ENCODE results near the gene AGO3.
A peak's percentile ranks its signal among the peaks of the same experiment; 100 is the strongest.

GRCh38 chr1:36088577-36089392 is 157.9 kb downstream of the AGO3 start, which contains the start of gene ADPRS:
- peak; percentile 81 to 98 (median 89) for TF ChIP-seq CTCF (IDR thresholded peaks at IDR 0.05 in 2 of 3, conservative IDR thresholded peaks at IDR 0.05 in 1 of 3; ENCODE audit: borderline replicate concordance in 1 of 3, insufficient read depth in 1 of 3, low read depth in 2 of 3, low read length in 2 of 3)
- TF ChIP-seq EZH2 (IDR thresholded peaks at IDR 0.05) = no peak
- TF ChIP-seq MAX (IDR thresholded peaks at IDR 0.05) = peak; percentile 87
- peak; percentile 64; the same call in 1 of the 2 replicates for TF ChIP-seq EGR1 (IDR thresholded peaks at IDR 0.05; ENCODE audit: low read depth)
- peak; percentile 72 for TF ChIP-seq ZBTB33 (IDR thresholded peaks at IDR 0.05; ENCODE audit: extremely low read depth, insufficient replicate concordance, low read length)
- peak; percentile 76 for TF ChIP-seq POLR2A (IDR thresholded peaks at IDR 0.05; ENCODE audit: borderline replicate concordance, extremely low read depth, insufficient read depth, insufficient read length)
- TF ChIP-seq YY1 (IDR thresholded peaks at IDR 0.05; ENCODE audit: extremely low read depth, insufficient replicate concordance, low read depth, low read length) = peak; percentile 94
- TF ChIP-seq POLR2AphosphoS5 (IDR thresholded peaks at IDR 0.05; ENCODE audit: low read depth, low read length) = peak; percentile 97

All from HCT116 (cell line).